Heart left ventricle (tissue), 16 donors: ENCODE measurements around the gene POLR2M. TPM values are rescaled to one million over a fixed set of nuclear protein-coding genes. Genes with fewer than 3 reads are reported as not detected.
A peak's percentile ranks its signal among the peaks of the same experiment; 100 is the strongest.

Experiments
- ATAC-seq, 4 donors: fragments of 200-7000 bp; cut with Tn5 transposase; one replicate each; pipeline ENCODE4 v1.9.1; 2020 to 2022; ENCODE audit warnings: moderate library complexity in 4 of 4, mild to moderate bottlenecking in 3 of 4, moderate number of reproducible peaks in 1 of 4
- DNase-seq, 5 donors: peaks; one replicate each; pipeline ENCODE4 v3.0.0-alpha.2; 2020
- H3K27ac ChIP-seq, 12 donors: fragments of 200-600 bp; sonication (generic) in 4 of 12; one replicate each; pipeline versions ENCODE4 v1.5.0 to v1.8.0; 2016 to 2022; ENCODE audit warnings: mild to moderate bottlenecking in 2 of 12
- H3K27me3 ChIP-seq, 9 donors: fragments of 200-600 bp; sonication (generic) in 2 of 9; one replicate each; pipeline versions ENCODE4 v1.5.1 to v1.8.0; 2016 to 2022; ENCODE audit warnings: mild to moderate bottlenecking in 3 of 9
- H3K36me3 ChIP-seq, 9 donors: fragments of 200-600 bp; sonication (generic) in 2 of 9; one replicate each; pipeline versions ENCODE4 v1.5.0 to v1.8.0; 2018 to 2022; ENCODE audit warnings: mild to moderate bottlenecking in 2 of 9
- H3K4me1 ChIP-seq, 12 donors: fragments of 200-600 bp; sonication (generic) in 4 of 12; one replicate each; pipeline versions ENCODE4 v1.5.0 to v1.8.0; 2016 to 2022; ENCODE audit warnings: mild to moderate bottlenecking in 3 of 12
- H3K4me3 ChIP-seq, 12 donors: fragments of 200-600 bp; sonication (generic) in 4 of 12; one replicate each; pipeline versions ENCODE4 v1.5.0 to v1.8.0; 2017 to 2022; ENCODE audit warnings: mild to moderate bottlenecking in 9 of 12, moderate library complexity in 4 of 12
- H3K9me3 ChIP-seq, 12 donors: fragments of 200-600 bp; sonication (generic) in 4 of 12; one replicate each; pipeline versions ENCODE4 v1.5.0 to v1.8.0; 2016 to 2022; ENCODE audit warnings: mild to moderate bottlenecking in 1 of 12
- CTCF ChIP-seq, 12 donors: fragments of 200-600 bp; sonication (generic) in 4 of 12; IDR thresholded peaks; one replicate each; pipeline versions ENCODE4 v1.5.0 to v1.8.0; 2018 to 2022; ENCODE audit warnings: antibody characterized with exemption in 12 of 12, mild to moderate bottlenecking in 5 of 12
- POLR2A ChIP-seq, 2 donors: fragments of 450-650 bp; IDR thresholded peaks; one replicate each; pipeline ENCODE4 v1.6.1; 2017; ENCODE audit warnings: antibody characterized with exemption in 2 of 2, mild to moderate bottlenecking in 2 of 2, moderate library complexity in 2 of 2
- WGBS, 4 donors: extraction: QIAGEN DNeasy Blood & Tissue Kit in 2 of 4; methylation state at CpG; one replicate each; pipeline versions ENCODE4 v1.1.5 to v1.1.7; 2013 to 2018; 5-methylcytosine and 5-hydroxymethylcytosine counted together
- intact Hi-C, 10 donors: fragments of 100-400 bp; cut with DNase I; formaldehyde crosslinking; loops; one replicate each; pipeline versions ENCODE4 v1.11.1 to v1.14.2; 2022
- polyA plus RNA-seq, 2 donors: library from polyadenylated mRNA; stranded (reverse); fragments of 200-250 nt; gene quantifications; one replicate each; pipeline ENCODE4 v1.2.3, GENCODE V29; 2013
- total RNA-seq, 9 donors: library from RNA; depleted of rRNA in 2 of 9; stranded (reverse); fragments of >200 nt in 2 of 9; fragmentation: NEBNext Ultra II Directional in 3 of 9; extraction: Animal tissue kit (Norgen Biotek cat#: 25700) in 3 of 9; gene quantifications; one replicate each; pipeline versions ENCODE4 v1.1.0 to v1.2.4, GENCODE V29; 2016 to 2023
- donor health status: ischemic (EF 13 %, LVEDD 7.1; RV severe dilation, severe dysfunction).
- donor health status: healthy with polysubstance abuse.
- donor health status: DM: no; HTN: yes; CAD: no.
- donor health status: DM: no; HTN: no; CAD: no.
- donor health status: ischemic (EF 25% LVEDD 6.9; RV normal size, moderate dysfunction).
- donor health status: ischemic (EF 25% LVEDD 5.7; RV mildly dilated, moderate dysfunction).
- donor health status: healthy.
- donor health status: DM: yes; HTN: yes; CAD: no.
- donor health status: ischemic (EF 35%, LVEDD 5.7; RV mildly dilated, moderate dysfunction).
- donor health status: nonischemic (EF 11% LVEDD 7.7; RV severe dilation, severe dysfunction).
- donor health status: DM: yes; HTN: yes; CAD: no.
- donor health status: PGD.
- donor health status: ischemic (EF 29% LVEDD 5.4; RV normal size, mild dysfunction).
- donor health status: nonischemic (EF 23%, LVEDD 6.1; RV moderate dilation, normal function).

The POLR2M gene
- total and polyA plus RNA-seq, 11 donors: 17.4 to 243 (median 52.8) TPM

- 70 to 84% (median 78%) methylated on average over 1 of the region's 1 CpG for WGBS, 4 donors
- intact Hi-C loops: loop anchor here in 3 of 10 donors (5.0 to 10.0 kb wide), 4 partner anchors 174 to 446 kb away; no protein-coding TSS in a partner anchor
Measured at GRCh38 chr15:57738734-57739237, 32.3 kb downstream of the POLR2M start.

DNA sequence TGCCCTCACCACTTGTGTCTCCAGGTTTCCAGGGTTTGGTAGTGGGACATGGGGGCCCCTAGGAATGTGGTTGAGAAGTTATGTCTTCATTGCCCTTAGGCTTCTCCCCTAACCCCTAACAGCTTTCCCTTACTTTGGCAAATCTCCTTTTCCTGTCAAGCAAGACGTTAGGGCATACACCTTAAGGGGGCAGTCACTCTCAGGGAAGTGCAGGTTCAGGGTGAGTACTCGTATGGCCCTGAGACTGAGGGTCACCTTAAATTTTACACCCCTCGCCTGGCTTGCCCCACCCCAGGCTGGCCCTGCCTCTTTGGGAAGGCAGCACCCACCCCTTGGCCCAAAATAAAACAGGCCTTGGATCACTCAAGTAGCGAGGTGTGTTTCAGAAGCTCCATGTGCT lies 33.5 kb downstream of the POLR2M start:
- Histone ChIP-seq H3K27me3 (no peaks in the 10 kb centered on the region), H3K4me3 (no peak overlapping the region), H3K27ac (no peak overlapping the region), H3K36me3 (no peaks in the 10 kb centered on the region), H3K9me3 (peaks cover 0 to 6% (median 0%) of the 10 kb centered on the region in 12 donors), H3K4me1 (no peaks in the 10 kb centered on the region)
- 88 to 93% (median 89%) methylated on average over 4 of the region's 4 CpGs for WGBS, 4 donors
- DNase-seq (no peak), ATAC-seq (no peak)
- intact Hi-C loops: loop anchor here in 3 of 10 donors (10.0 kb wide), 2 partner anchors 435 to 445 kb away; no protein-coding TSS in a partner anchor
- TF ChIP-seq CTCF (IDR thresholded peaks at IDR 0.05) (no peak), POLR2A (IDR thresholded peaks at IDR 0.05) (no peak)

More at GRCh38 chr15:57738734-57739237, 32.3 kb downstream of the POLR2M start:
- Histone ChIP-seq H3K27ac (no peak overlapping the region), H3K27me3 (no peaks in the 10 kb centered on the region), H3K4me1 (no peaks in the 10 kb centered on the region), H3K36me3 (no peaks in the 10 kb centered on the region), H3K9me3 (peaks cover 0 to 6% (median 0%) of the 10 kb centered on the region in 12 donors), H3K4me3 (no peak overlapping the region)
- TF ChIP-seq POLR2A (IDR thresholded peaks at IDR 0.05) (no peak), CTCF (IDR thresholded peaks at IDR 0.05) (no peak)
- DNase-seq (no peak), ATAC-seq (no peak)

GRCh38 chr15:57741089-57741488 lies 34.6 kb downstream of the POLR2M start:
- intact Hi-C loops: loop anchor here in 3 of 10 donors (10.0 kb wide), 2 partner anchors 434 to 444 kb away; no protein-coding TSS in a partner anchor

GRCh38 chr15:57743424-57743823 lies 36.9 kb downstream of the POLR2M start:
- Histone ChIP-seq H3K27ac (no peak overlapping the region), H3K4me3 (no peak overlapping the region), H3K27me3 (no peaks in the 10 kb centered on the region), H3K9me3 (no peaks in the 10 kb centered on the region), H3K36me3 (no peaks in the 10 kb centered on the region), H3K4me1 (no peaks in the 10 kb centered on the region)
- WGBS, 4 donors: 79 to 83% (median 83%) methylated on average over 4 of the region's 4 CpGs
- ATAC-seq (no peak), DNase-seq (no peak)
- intact Hi-C loops: loop anchor here in 3 of 10 donors (10.0 kb wide), 2 partner anchors 431 to 441 kb away; no protein-coding TSS in a partner anchor
- no peak for TF ChIP-seq POLR2A (IDR thresholded peaks at IDR 0.05)
- peak in 3 of 12 donors; percentile 5 to 27 (median 15) for TF ChIP-seq CTCF (IDR thresholded peaks at IDR 0.05)

More at GRCh38 chr15:57741089-57741488, 34.6 kb downstream of the POLR2M start:
- H3K27me3 ChIP-seq: no peaks in the 10 kb centered on the region
- no peak overlapping the region for H3K4me3 ChIP-seq
- DNase-seq (no peak), ATAC-seq (no peak)
- peaks cover 0 to 6% (median 0%) of the 10 kb centered on the region in 12 donors for H3K9me3 ChIP-seq
- H3K27ac ChIP-seq: no peak overlapping the region
- TF ChIP-seq POLR2A (IDR thresholded peaks at IDR 0.05) (no peak), CTCF (IDR thresholded peaks at IDR 0.05) (no peak)
- 79 to 82% (median 81%) methylated on average over 3 of the region's 3 CpGs for WGBS, 4 donors
- H3K36me3 ChIP-seq: no peaks in the 10 kb centered on the region
- no peaks in the 10 kb centered on the region for H3K4me1 ChIP-seq
